NOMO-1 treated with dmso at 0.1 percent for 144 hours (cell line): ENCODE data around the gene CLDN18.

Source experiments
- DNase-seq: peaks from one replicate; lab custom pipeline; 2025; ENCODE audit not compliant: unreplicated experiment; lab: John Stamatoyannopoulos, UW

Gene CLDN18

DNA sequence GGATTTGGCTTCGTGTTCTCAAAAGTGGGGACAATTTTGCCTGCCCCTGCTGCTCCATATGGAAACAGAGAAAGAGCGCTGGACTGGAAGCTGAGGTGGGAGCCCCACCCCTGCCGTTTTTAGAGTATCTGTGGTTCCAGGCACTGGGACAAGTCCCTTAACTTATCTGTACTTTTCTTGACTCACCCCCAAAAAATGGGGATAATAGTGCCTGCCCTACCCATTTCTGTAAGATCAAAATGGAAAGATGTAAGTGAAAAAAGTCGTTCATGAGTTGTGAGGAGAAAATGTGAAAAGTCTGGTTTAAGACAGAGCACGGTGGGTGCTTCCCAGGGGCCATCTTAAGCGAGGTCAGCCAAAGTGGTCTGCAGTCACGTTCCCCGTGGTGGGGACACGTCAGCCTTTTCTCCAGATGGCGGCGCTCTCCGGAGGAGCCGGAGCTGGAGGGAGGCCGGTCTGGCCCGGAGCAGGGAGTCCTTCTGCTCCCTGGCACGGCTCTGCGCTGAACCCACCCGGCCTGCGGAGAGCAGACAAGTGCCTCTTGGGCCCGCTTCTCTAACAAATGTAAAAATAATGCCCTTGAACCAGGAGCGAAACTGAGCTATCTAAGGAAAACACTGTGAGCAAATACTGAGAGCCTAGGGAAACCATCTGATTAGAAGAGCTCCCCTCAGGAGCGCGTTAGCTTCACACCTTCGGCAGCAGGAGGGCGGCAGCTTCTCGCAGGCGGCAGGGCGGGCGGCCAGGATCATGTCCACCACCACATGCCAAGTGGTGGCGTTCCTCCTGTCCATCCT lies at the start of gene CLDN18:
CLDN18 (plus strand) TSS at position 690 of the 797 bp plus-strand sequence; CDS start at position 751, 61 bp downstream.
- no peak for DNase-seq

- DNase-seq = no peak
Observed at GRCh38 chr3:137962251-137962650, 47.7 kb upstream of the CLDN18 start.

DNA sequence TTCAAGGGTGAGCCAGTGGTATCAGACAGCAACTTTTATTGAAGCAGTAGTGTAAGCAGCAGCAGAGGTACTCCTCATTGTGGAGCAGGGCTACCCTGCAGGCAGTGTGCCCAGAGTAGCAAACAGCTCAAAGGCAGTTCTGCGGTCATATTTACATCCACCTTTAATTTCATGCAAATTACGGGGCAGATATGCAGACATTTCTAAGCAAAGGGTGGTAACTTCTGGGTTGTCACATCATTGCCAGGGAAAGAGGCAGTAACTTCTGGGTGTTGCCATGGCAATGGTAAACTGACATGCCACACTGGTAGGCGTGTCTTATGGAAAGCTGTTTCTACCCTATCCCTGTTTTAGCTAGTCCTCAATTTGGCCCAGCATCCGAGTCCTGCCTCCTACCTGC lies 46.5 kb upstream of the CLDN18 start:
- DNase-seq = no peak

GRCh38 chr3:137970914-137971831 lies 38.8 kb upstream of the CLDN18 start:
- peak; percentile 55 for DNase-seq

DNA sequence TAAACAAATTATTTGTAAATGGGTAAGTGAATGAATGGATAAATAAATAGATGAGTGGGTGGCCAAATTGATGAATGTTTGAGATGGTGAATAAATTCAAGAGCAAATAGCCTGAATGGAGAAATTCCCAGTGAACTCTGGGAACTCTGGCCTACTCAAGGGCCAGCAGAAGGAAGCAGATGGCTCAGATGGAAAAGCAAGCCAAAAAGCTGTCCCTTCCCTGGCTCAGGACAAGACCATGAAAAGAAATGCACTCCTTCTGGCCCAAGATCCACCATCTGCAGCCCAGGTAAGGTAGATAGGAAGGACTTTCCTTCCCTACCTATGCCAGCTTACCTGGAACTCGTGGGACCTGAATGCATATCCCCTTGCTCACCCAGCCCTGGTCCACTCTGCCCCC lies 37.6 kb upstream of the CLDN18 start:
- no peak for DNase-seq

DNA sequence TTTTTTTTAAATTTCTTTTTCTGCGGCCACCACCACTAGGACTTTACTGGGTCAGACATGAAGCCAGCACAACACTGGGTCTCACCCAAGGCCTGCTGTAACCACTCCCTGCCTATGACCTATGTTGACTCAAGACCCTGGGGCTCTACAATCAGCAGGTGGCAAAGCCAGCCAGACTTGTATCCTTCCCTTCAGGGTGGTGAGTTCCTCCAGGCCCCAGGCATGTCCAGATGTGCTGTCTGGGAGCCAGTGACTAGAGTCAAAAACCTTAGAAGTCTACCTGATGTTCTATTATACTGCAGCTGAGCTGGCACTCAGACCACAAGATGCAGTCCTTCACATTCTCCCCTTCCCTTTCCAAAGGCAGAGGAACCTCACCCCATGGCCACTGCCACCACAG lies 31.6 kb upstream of the CLDN18 start:
- no peak for DNase-seq

DNA sequence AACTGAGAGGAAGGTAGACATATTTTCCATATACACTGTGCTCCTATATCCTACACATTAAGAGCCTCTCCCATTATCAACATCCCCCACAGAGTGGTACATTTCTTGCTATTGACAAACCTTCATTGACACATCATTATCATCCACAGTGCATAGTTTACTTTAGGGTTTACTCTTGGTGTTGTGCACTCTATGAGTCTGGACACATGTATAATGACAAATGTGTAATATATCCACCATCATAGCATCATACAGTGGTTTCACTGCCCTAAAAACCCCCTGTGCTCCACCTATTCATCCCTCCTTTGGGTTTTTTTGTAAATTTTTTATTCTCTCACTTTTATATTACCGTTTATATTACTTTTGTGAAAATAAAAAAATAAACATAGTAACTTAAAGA lies 22.2 kb upstream of the CLDN18 start:
- DNase-seq = no peak

- no peak for DNase-seq
Observed at GRCh38 chr3:137988152-137988551, 21.8 kb upstream of the CLDN18 start.

DNA sequence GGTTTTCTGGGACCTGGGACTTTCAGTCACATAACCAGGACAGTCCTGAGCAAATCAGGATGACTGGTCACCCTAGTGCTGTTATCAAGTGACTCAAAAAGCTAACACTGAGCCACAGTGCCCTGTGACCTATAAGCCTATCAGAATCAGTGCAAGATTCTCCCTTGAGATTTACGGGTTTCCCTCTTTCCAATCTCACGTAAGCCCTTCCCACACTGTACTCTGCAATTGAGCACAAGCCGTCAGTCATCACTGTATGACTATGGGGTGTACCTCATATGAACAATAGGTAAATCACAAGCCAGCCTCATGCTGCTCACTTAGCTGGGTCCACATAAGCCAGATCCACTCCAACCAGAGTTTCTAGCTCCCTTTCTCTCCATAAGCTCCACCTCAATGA lies 21.0 kb upstream of the CLDN18 start:
- DNase-seq = no peak

GRCh38 chr3:137990427-137990826 lies 19.5 kb upstream of the CLDN18 start:
- no peak for DNase-seq

GRCh38 chr3:137992592-137992991 lies 17.4 kb upstream of the CLDN18 start:
- no peak for DNase-seq

- no peak for DNase-seq
Observed at GRCh38 chr3:137998121-137999042, 11.6 kb upstream of the CLDN18 start.

- DNase-seq = no peak
Observed at GRCh38 chr3:138003069-138003468, 6.9 kb upstream of the CLDN18 start.

DNA sequence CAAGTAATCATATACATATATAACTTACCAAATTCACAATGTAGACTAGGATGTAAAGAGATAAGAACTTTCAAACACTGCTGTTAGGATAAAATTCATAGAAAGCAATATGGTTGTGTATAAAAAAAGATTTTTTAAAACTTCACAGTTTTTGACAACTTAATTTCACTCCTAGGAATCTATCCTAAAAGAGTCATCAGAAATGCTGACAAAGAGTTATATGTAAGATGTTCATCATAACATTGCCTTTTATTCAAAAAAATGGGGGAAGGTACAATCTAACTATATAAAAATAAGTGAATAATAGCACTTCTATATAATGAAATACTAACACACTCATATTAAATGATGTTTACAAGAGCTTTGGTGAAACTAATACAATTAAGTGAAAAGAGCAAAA lies 4.3 kb upstream of the CLDN18 start:
- no peak for DNase-seq

DNA sequence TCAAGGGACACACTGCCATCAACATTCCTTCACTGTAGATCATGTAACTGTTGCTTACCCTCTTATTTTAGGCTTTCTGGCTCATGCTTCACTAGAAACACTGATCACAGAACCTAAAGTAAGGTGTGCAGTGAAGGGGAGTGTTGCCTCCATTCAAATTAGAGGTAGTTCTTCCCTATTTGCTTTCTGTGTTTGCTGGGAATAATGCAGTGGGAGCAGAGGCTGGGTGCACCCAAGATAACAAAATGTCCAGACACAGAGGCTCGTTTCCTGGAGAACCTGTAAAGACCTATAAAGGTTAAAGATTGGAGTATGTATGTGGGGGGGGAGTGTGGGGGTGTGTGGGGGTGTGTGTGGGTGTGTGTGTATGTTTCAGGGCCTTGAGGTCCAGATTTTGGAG lies 2.1 kb upstream of the CLDN18 start:
- no peak for DNase-seq

- no peak for DNase-seq
Observed at GRCh38 chr3:138010273-138010590, 267 bp downstream of the CLDN18 start.

- DNase-seq = no peak
Observed at GRCh38 chr3:138011722-138012121, 1.8 kb downstream of the CLDN18 start.

DNA sequence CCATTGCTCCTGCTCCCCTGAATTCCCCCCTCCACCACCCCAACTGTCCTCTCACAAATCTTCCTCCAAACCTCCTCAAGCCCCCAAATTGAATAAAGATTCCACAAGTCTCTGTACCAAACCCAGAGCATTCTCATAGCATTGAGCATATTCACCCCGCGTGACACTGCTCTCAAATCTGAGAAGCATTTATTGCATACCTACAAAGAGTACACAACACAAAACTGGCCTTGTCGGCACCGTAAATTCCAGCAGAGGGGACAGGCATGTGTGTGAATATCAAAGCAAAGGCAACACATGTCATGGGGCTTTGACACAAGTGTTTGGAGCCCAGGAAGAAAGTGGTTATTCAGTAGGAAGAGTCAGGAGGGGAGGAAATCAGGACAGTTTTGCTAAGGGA lies 2.6 kb downstream of the CLDN18 start:
- no peak for DNase-seq

- no peak for DNase-seq
Observed at GRCh38 chr3:138016065-138016464, 6.1 kb downstream of the CLDN18 start.

GRCh38 chr3:138019281-138020069 lies 9.5 kb downstream of the CLDN18 start:
- no peak for DNase-seq
